Endodermal cell (in vitro differentiated cells): ENCODE results near the gene RERE. TPM values are rescaled to one million over a fixed set of nuclear protein-coding genes. Genes with fewer than 3 reads are reported as not detected.

Experiments used
- DNase-seq: peaks from one replicate; pipeline ENCODE4 v3.0.0-alpha.2; 2017
- H3K27ac ChIP-seq: 2 replicates; pipeline ENCODE4 v1.5.1; 2013; ENCODE audit warnings: mild to moderate bottlenecking, low read depth, low read length, moderate library complexity
- H3K27me3 ChIP-seq: 2 replicates; pipeline ENCODE4 v1.6.1; 2013; ENCODE audit warnings: mild to moderate bottlenecking, low read length, moderate library complexity; ENCODE audit not compliant: insufficient read depth, control insufficient read depth, poor library complexity, severe bottlenecking
- H3K36me3 ChIP-seq: 2 replicates; pipeline ENCODE4 v1.7.0; 2013; ENCODE audit warnings: mild to moderate bottlenecking, low read length, moderate library complexity; ENCODE audit not compliant: control insufficient read depth, insufficient read depth
- H3K4me1 ChIP-seq: one replicate; pipeline ENCODE4 v1.7.0; 2013; ENCODE audit warnings: low read length; ENCODE audit not compliant: control insufficient read depth, insufficient read depth
- H3K4me3 ChIP-seq: 2 replicates; pipeline ENCODE4 v1.5.1; 2013; ENCODE audit warnings: mild to moderate bottlenecking, low read length, moderate library complexity
- H3K9ac ChIP-seq: 2 replicates; pipeline ENCODE4 v1.6.1; 2013; ENCODE audit warnings: mild to moderate bottlenecking, low read length, moderate library complexity; ENCODE audit not compliant: poor library complexity, severe bottlenecking; ENCODE audit errors: extremely low read depth
- H3K9me3 ChIP-seq: 2 replicates; pipeline ENCODE4 v1.6.1; 2013; ENCODE audit warnings: mild to moderate bottlenecking, low read length, moderate library complexity; ENCODE audit not compliant: control insufficient read depth
- H3K27ac Mint-ChIP-seq: 2 replicates; pipeline ENCODE4 v1.8.0; 2020; ENCODE audit warnings: mixed read lengths
- H3K27me3 Mint-ChIP-seq: 2 replicates; pipeline ENCODE4 v1.8.0; 2021; ENCODE audit warnings: mild to moderate bottlenecking, mixed read lengths; ENCODE audit not compliant: insufficient read depth
- H3K36me3 Mint-ChIP-seq: 2 replicates; pipeline ENCODE4 v1.8.0; 2020; ENCODE audit warnings: low read depth, mixed read lengths
- H3K4me1 Mint-ChIP-seq: 2 replicates; pipeline ENCODE4 v1.8.0; 2020; ENCODE audit warnings: mixed read lengths
- H3K4me3 Mint-ChIP-seq: 2 replicates; pipeline ENCODE4 v1.8.0; 2020; ENCODE audit warnings: mild to moderate bottlenecking, moderate library complexity, mixed read lengths
- H3K9me3 Mint-ChIP-seq: 2 replicates; pipeline ENCODE4 v1.8.0; 2020; ENCODE audit warnings: mild to moderate bottlenecking, mixed read lengths
- WGBS, 2 experiments: methylation state at CpG; one replicate each; pipeline versions ENCODE4 v1.1.5 to v1.1.7; 2013; ENCODE audit warnings: missing lambda C conversion rate in 2 of 2, mixed read lengths in 1 of 2; ENCODE audit not compliant: insufficient coverage in 1 of 2, insufficient read length in 1 of 2; 5-methylcytosine and 5-hydroxymethylcytosine counted together
- total RNA-seq, 2 donors: library from RNA; stranded (reverse); fragmentation: NEBNext Ultra II Directional in 1 of 2; extraction: Animal tissue kit (Norgen Biotek cat#: 25700) in 1 of 2; gene quantifications; 2 replicates in 1 of 2; 3 replicates in 1 of 2; pipeline ENCODE4 v1.2.1, GENCODE V29; 2021
- TF ChIP-seq, protein P1 (sequence below): fragments of 200-600 bp; sonication (generic); conservative IDR thresholded peaks from 2 replicates; pipeline ENCODE4 v1.5.0; 2021; ENCODE audit warnings: antibody characterized with exemption, mild to moderate bottlenecking

RERE gene
- total RNA-seq, 2 donors from 2014 or later, result 159 to 179 TPM

DNA sequence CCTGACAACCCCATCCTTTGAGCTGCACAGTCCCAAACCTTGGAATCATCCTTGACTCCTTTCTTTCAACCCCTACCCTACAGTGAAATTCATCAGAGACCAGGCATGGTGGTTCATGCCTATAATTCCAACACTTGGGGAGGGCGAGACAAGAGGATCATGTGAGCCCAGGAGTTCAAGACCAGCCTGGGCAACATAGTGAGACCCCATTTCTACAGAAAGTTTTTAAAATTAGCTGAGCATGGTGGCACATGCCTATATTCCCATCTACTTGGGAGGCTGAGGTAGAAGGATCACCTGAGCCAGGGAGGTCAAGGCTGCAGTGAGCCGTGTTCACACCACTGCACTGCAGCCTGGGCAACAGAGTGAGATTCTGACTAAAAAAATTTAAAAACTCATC lies 34.5 kb downstream of the RERE start:
- H3K27me3 Mint-ChIP-seq, result no peaks in the 10 kb centered on the region
- H3K36me3 Mint-ChIP-seq, result peaks cover 3% of the 10 kb centered on the region
- TF ChIP-seq, protein P1, sequence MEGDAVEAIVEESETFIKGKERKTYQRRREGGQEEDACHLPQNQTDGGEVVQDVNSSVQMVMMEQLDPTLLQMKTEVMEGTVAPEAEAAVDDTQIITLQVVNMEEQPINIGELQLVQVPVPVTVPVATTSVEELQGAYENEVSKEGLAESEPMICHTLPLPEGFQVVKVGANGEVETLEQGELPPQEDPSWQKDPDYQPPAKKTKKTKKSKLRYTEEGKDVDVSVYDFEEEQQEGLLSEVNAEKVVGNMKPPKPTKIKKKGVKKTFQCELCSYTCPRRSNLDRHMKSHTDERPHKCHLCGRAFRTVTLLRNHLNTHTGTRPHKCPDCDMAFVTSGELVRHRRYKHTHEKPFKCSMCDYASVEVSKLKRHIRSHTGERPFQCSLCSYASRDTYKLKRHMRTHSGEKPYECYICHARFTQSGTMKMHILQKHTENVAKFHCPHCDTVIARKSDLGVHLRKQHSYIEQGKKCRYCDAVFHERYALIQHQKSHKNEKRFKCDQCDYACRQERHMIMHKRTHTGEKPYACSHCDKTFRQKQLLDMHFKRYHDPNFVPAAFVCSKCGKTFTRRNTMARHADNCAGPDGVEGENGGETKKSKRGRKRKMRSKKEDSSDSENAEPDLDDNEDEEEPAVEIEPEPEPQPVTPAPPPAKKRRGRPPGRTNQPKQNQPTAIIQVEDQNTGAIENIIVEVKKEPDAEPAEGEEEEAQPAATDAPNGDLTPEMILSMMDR, result no peak
- WGBS, 2 experiments, result 95 to 100% methylated on average over 2 of the region's 2 CpGs
- no peak for DNase-seq
- H3K27me3 ChIP-seq, result no peaks in the 10 kb centered on the region
- H3K9me3 Mint-ChIP-seq, result no peaks in the 10 kb centered on the region
- H3K9ac ChIP-seq, result no peak overlapping the region
- H3K9me3 ChIP-seq, result no peaks in the 10 kb centered on the region
- no peak overlapping the region for H3K4me3 ChIP-seq
- H3K36me3 ChIP-seq, result peaks cover 4% of the 10 kb centered on the region
- no peak overlapping the region for H3K27ac ChIP-seq
- H3K4me3 Mint-ChIP-seq, result no peak overlapping the region
- no peak overlapping the region for H3K27ac Mint-ChIP-seq
- H3K4me1 Mint-ChIP-seq, result peaks cover 29% of the 10 kb centered on the region
- H3K4me1 ChIP-seq, result no peaks in the 10 kb centered on the region

DNA sequence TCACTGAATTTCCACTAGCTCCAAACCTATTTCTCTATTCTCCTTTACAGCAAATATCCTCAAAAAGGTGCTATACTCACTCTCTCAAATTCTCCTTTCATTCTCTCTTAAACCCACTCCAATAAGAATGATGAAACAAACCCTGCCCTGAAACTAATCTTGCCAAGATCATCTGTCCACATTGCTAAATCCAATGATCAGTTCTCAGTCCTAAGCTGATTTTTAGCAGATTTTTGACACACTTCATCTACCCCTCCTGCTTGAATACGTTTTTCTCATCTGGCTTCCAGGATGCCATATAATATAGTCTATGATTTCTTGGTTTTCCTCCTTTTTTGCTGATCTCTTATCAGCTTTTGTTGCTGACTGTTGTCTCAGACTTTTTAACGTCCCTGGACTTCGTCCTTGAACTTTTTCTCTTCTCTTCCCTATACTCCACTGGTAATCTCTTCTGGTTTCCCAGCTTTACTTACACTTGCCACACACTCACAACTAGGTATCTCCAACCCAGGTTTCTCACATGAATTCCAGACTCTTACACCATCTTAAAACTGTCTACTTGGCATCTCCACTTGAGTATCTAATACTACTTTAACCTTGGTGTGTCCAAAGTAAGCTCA lies 35.3 kb downstream of the RERE start:
- Histone ChIP-seq H3K4me1 (no peaks in the 10 kb centered on the region), H3K9me3 (no peaks in the 10 kb centered on the region), H3K9ac (no peak overlapping the region), H3K36me3 (peaks cover 4% of the 10 kb centered on the region), H3K4me3 (no peak overlapping the region), H3K27me3 (no peaks in the 10 kb centered on the region), H3K27ac (no peak overlapping the region)
- TF ChIP-seq, protein P1, result no peak
- peaks cover 27% of the 10 kb centered on the region for H3K4me1 Mint-ChIP-seq
- no peaks in the 10 kb centered on the region for H3K27me3 Mint-ChIP-seq
- 86 to 91% methylated on average over 3 of the region's 3 CpGs for WGBS, 2 experiments
- no peak overlapping the region for H3K4me3 Mint-ChIP-seq
- no peaks in the 10 kb centered on the region for H3K9me3 Mint-ChIP-seq
- no peak overlapping the region for H3K27ac Mint-ChIP-seq
- peaks cover 3% of the 10 kb centered on the region for H3K36me3 Mint-ChIP-seq
- DNase-seq, result no peak

DNA sequence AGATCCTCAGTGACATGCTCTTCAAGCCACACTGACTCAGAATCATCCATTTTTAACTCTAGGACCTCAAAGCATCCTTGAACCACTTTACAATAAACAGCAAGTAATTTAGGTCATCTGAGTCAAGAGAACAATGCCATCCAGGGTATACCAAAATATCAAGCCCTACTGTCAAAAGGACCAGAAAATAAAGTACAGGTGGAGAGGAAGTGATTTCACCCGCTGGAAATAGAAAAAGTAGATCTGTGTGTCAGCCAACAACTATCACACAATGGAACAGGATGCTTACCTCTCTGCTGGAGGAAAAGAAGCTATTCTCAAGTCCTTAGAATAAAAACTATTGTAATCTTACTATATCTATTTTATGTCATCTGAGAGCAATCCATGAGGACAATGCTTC lies 37.0 kb downstream of the RERE start:
- 86 to 100% methylated on average over 1 of the region's 1 CpG for WGBS, 2 experiments
- H3K4me1 Mint-ChIP-seq, result peaks cover 17% of the 10 kb centered on the region
- H3K27ac Mint-ChIP-seq, result peak overlapping the region; percentile 36
- no peaks in the 10 kb centered on the region for H3K9me3 Mint-ChIP-seq
- TF ChIP-seq, protein P1, result no peak
- H3K27me3 Mint-ChIP-seq, result no peaks in the 10 kb centered on the region
- H3K36me3 ChIP-seq, result no peaks in the 10 kb centered on the region
- no peak overlapping the region for H3K27ac ChIP-seq
- H3K27me3 ChIP-seq, result no peaks in the 10 kb centered on the region
- H3K4me3 ChIP-seq, result no peak overlapping the region
- no peak for DNase-seq
- no peak overlapping the region for H3K4me3 Mint-ChIP-seq
- H3K9me3 ChIP-seq, result no peaks in the 10 kb centered on the region
- H3K36me3 Mint-ChIP-seq, result peaks cover 3% of the 10 kb centered on the region
- no peak overlapping the region for H3K9ac ChIP-seq
- H3K4me1 ChIP-seq, result no peaks in the 10 kb centered on the region
